Body of pancreas (tissue), 4 donors: ENCODE measurements around the gene ADA. TPM values are rescaled to one million over a fixed set of nuclear protein-coding genes. Genes with fewer than 3 reads are reported as not detected.

Source experiments
- ATAC-seq: fragments of 150-250 bp; one replicate; pipeline ENCODE4 v1.9.1; 2016
- DNase-seq, 4 donors: peaks; one replicate each; pipeline ENCODE4 v3.0.0-alpha.2; 2019
- H3K27ac ChIP-seq, 4 donors: fragments of 200-600 bp; sonication (generic); 1 replicate in 3 of 4; 2 replicates in 1 of 4; pipeline versions ENCODE4 v1.5.1 to v1.6.1; 2016 to 2019; ENCODE audit warnings: mild to moderate bottlenecking in 1 of 4, mixed read lengths in 1 of 4, moderate library complexity in 1 of 4
- H3K27me3 ChIP-seq, 2 donors: fragments of 200-600 bp; sonication (generic); one replicate each; pipeline ENCODE4 v1.6.0; 2016; ENCODE audit warnings: mild to moderate bottlenecking in 1 of 2
- H3K36me3 ChIP-seq, 2 donors: fragments of 200-600 bp; sonication (generic); replicated peaks in 1 of 2; 2 replicates each; pipeline ENCODE4 v1.5.1; 2016; ENCODE audit warnings: low read depth in 2 of 2; ENCODE audit not compliant: insufficient read depth in 1 of 2
- H3K4me1 ChIP-seq: fragments of 200-600 bp; sonication (generic); one replicate; pipeline ENCODE4 v1.6.0; 2016
- H3K4me3 ChIP-seq, 2 donors: fragments of 200-600 bp; sonication (generic); 1 replicate in 1 of 2; 2 replicates in 1 of 2; pipeline ENCODE4 v1.5.1; 2016 to 2019
- H3K9me3 ChIP-seq, 3 donors: fragments of 200-600 bp; sonication (generic); 1 replicate in 2 of 3; 2 replicates in 1 of 3; pipeline ENCODE4 v1.5.1; 2016
- POLR2A ChIP-seq, 3 donors: fragments of 450-650 bp; IDR thresholded peaks; one replicate each; pipeline ENCODE4 v1.6.1; 2016; ENCODE audit warnings: antibody characterized with exemption in 3 of 3, mild to moderate bottlenecking in 2 of 3
- WGBS, 2 donors: methylation state at CpG; one replicate each; pipeline ENCODE4 v1.1.5; 2017; 5-methylcytosine and 5-hydroxymethylcytosine counted together
- intact Hi-C: fragments of 100-400 bp; cut with DNase I; formaldehyde crosslinking; loops from one replicate; pipeline ENCODE4 v1.15.1; 2023
- total RNA-seq, 2 donors: library from RNA; depleted of rRNA; stranded (reverse); fragments of >200 nt; gene quantifications; one replicate each; pipeline ENCODE4 v1.1.0, GENCODE V29; 2016
- TF ChIP-seq, protein P1 (sequence below), 7 experiments: fragments of 450-650 bp in 4 of 7; fragments of 200-600 bp in 3 of 7; sonication (generic) in 3 of 7; IDR thresholded peaks; one replicate each; pipeline ENCODE4 v1.5.1; 2016 to 2019; ENCODE audit warnings: antibody characterized with exemption in 7 of 7

The ADA gene
- total RNA-seq, 2 donors from 2014 or later = 3.3 to 7.8 TPM

DNA sequence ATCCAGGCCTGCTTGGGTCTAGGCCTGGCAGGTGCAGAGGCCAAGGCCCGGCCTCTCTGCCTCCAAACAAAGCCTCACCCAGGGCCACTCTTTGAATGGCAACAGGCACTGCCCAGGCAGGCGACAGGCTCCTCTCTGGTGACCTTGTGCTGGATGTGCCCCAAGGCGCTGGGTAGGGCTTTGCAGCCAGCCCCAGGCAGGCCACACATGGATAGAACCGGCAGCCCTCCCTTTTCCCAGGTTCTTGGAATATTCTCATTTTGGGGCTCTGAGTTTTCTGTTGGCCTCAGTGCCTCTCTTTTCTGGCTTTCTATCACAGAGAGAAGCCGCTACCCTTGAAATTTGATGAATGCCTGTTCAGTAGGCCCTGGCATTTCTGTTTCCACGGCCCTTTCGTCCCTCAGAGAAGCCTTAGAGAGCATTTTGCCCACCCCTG is 50.2 kb downstream of the ADA start:
- no peak for DNase-seq
- no peaks in the 10 kb centered on the region for H3K36me3 ChIP-seq
- no peaks in the 10 kb centered on the region for H3K27me3 ChIP-seq
- no peaks in the 10 kb centered on the region for H3K9me3 ChIP-seq
- intact Hi-C loops = loop anchor here (10.0 kb wide), 1 partner anchor 486 kb away; no protein-coding TSS in a partner anchor
- peak; percentile 12 for ATAC-seq
- H3K4me1 ChIP-seq = peaks cover 22% of the 10 kb centered on the region
- peak overlapping the region; percentile 19 to 65 (median 56) for H3K27ac ChIP-seq
- H3K4me3 ChIP-seq = no peak overlapping the region
- WGBS, 2 donors = 64 to 73% methylated on average over 7 of the region's 7 CpGs
- TF ChIP-seq, protein P1, sequence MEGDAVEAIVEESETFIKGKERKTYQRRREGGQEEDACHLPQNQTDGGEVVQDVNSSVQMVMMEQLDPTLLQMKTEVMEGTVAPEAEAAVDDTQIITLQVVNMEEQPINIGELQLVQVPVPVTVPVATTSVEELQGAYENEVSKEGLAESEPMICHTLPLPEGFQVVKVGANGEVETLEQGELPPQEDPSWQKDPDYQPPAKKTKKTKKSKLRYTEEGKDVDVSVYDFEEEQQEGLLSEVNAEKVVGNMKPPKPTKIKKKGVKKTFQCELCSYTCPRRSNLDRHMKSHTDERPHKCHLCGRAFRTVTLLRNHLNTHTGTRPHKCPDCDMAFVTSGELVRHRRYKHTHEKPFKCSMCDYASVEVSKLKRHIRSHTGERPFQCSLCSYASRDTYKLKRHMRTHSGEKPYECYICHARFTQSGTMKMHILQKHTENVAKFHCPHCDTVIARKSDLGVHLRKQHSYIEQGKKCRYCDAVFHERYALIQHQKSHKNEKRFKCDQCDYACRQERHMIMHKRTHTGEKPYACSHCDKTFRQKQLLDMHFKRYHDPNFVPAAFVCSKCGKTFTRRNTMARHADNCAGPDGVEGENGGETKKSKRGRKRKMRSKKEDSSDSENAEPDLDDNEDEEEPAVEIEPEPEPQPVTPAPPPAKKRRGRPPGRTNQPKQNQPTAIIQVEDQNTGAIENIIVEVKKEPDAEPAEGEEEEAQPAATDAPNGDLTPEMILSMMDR (IDR thresholded peaks at IDR 0.05) = no peak
- no peak for TF ChIP-seq POLR2A (IDR thresholded peaks at IDR 0.05)

DNA sequence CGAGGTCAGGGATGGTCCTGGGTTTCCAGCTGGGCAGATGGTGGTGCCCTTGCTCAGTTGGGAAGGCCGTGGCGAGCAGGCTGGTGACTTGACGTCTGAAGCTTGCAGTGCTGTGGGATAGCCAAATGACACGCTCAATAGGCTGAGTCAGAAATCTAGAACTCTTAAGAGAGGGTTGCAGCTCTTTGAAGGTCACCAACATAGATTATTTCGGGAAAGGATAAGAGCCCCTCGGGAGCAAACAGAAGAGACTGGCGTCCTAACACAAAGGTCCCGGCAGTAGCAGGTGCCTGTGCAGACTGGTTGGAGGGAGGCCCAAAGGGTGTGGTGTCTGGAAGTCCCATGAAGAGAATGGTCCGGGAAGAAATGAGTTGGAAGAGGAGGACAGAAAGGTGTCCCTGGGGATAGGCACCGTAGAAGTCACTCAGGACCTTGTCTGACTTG is 50.7 kb downstream of the ADA start:
- 59% methylated on average over 11 of the region's 11 CpGs for WGBS, 2 donors
- Histone ChIP-seq H3K9me3 (no peaks in the 10 kb centered on the region), H3K36me3 (no peaks in the 10 kb centered on the region), H3K4me1 (peaks cover 22% of the 10 kb centered on the region), H3K27me3 (no peaks in the 10 kb centered on the region), H3K27ac (peak overlapping the region; percentile 19 to 65 (median 56)), H3K4me3 (no peak overlapping the region)
- ATAC-seq = no peak
- no peak for TF ChIP-seq POLR2A (IDR thresholded peaks at IDR 0.05)
- TF ChIP-seq, protein P1 (IDR thresholded peaks at IDR 0.05) = no peak
- DNase-seq = no peak
- intact Hi-C loops = loop anchor here (10.0 kb wide), 1 partner anchor 486 kb away; no protein-coding TSS in a partner anchor

DNA sequence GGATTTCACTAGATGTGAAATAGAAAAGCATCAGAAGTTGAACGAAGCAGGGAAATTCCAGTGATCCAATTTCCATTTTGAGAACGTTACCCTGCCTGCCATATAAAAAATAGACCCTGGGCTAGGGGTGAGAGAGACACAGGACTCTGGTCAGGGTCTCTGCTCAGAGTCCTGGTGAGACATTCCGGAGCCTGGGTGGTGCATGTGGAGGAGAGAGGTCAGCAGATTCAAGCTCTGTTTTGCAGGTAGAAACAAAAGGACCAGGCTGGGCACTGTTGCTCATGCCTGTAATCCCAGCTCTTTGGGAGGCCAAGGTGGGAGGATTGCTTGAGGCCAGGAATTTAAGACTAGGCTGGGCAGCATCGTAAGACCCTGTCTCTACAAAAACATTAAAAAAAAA is 51.2 kb downstream of the ADA start:
- no peak for TF ChIP-seq POLR2A (IDR thresholded peaks at IDR 0.05)
- TF ChIP-seq, protein P1 (IDR thresholded peaks at IDR 0.05) = no peak
- no peaks in the 10 kb centered on the region for H3K27me3 ChIP-seq
- no peak for ATAC-seq
- WGBS, 2 donors = 90 to 94% methylated on average over 4 of the region's 4 CpGs
- no peaks in the 10 kb centered on the region for H3K36me3 ChIP-seq
- H3K4me1 ChIP-seq = peaks cover 22% of the 10 kb centered on the region
- intact Hi-C loops = loop anchor here (10.0 kb wide), 1 partner anchor 486 kb away; no protein-coding TSS in a partner anchor
- no peak overlapping the region for H3K4me3 ChIP-seq
- H3K27ac ChIP-seq = peak overlapping the region in 3 of 4 donors; percentile 53 to 65 (median 58)
- H3K9me3 ChIP-seq = no peaks in the 10 kb centered on the region
- no peak for DNase-seq

DNA sequence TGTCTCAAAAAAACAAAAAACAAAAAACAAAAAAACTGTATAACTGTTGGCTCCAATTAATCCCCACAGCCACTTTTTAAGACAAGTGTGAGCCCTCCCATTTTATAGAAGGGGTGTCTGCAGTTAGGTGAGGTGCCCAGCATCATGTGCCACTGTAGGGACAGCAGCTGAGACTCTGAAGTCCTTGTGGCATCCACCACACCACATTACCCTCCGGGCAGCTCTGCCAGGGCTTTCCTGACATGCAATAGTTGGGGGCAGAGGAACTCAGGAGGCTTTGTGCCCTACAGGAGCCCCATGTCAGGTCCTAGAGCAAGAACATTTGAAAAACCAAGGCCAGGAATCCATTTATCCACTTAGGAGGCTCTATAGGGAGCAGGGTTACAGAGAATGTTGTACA is 51.8 kb downstream of the ADA start:
- peak overlapping the region in 2 of 4 donors; percentile 10 to 65 for H3K27ac ChIP-seq
- no peaks in the 10 kb centered on the region for H3K36me3 ChIP-seq
- no peaks in the 10 kb centered on the region for H3K9me3 ChIP-seq
- intact Hi-C loops = loop anchor here (10.0 kb wide), 1 partner anchor 485 kb away; no protein-coding TSS in a partner anchor
- H3K27me3 ChIP-seq = no peaks in the 10 kb centered on the region
- no peak overlapping the region for H3K4me3 ChIP-seq
- no peak for DNase-seq
- 85 to 86% methylated on average over 1 of the region's 1 CpG for WGBS, 2 donors
- TF ChIP-seq POLR2A (IDR thresholded peaks at IDR 0.05) = no peak
- TF ChIP-seq, protein P1 (IDR thresholded peaks at IDR 0.05) = no peak
- peaks cover 22% of the 10 kb centered on the region for H3K4me1 ChIP-seq
- ATAC-seq = no peak
